NCI-H1417 treated with DMSO at 0.1 percent for 48 hours (cell line): Measurements from ENCODE around the gene ACOXL.
"Not testable (repeated sequence)": the region's sequence is repeated elsewhere in the genome, so short reads cannot be mapped to it uniquely, and the experiment has no call there.

Experiments used
- DNase-seq: peaks from one replicate; lab custom pipeline; 2025; lab: John Stamatoyannopoulos, UW

The ACOXL gene

GRCh38 chr2:110732422-110733413, at the start of gene ACOXL:
Gene ACOXL, plus strand, starts transcription at chr2:110732573. Its CDS starts 35,817 bp downstream, at chr2:110768390.
- DNase-seq = no peak

DNA sequence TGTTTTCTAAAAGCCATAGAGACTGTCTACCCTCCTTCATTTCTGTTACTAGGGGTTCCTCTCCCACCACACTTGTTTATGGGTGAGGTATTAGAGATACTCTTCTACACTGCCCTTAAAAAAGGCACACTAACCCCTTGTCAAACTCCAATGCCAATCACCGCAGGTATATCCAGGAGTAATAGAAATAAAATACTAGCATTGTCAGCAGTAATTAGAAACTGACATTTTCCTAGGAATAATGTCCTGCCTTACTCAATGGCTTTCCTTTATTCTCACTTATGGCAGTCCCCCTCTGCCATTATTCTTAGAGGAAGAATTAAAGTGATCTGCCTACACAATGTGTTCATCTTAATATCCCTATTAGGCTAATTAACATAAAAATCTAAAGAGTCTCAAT, 49.5 kb upstream of the ACOXL start:
- DNase-seq = no peak

- DNase-seq = not testable (repeated sequence)
Measured at GRCh38 chr2:110687775-110688484, 44.4 kb upstream of the ACOXL start.

GRCh38 chr2:110688594-110689091, 43.7 kb upstream of the ACOXL start:
- no peak for DNase-seq

DNA sequence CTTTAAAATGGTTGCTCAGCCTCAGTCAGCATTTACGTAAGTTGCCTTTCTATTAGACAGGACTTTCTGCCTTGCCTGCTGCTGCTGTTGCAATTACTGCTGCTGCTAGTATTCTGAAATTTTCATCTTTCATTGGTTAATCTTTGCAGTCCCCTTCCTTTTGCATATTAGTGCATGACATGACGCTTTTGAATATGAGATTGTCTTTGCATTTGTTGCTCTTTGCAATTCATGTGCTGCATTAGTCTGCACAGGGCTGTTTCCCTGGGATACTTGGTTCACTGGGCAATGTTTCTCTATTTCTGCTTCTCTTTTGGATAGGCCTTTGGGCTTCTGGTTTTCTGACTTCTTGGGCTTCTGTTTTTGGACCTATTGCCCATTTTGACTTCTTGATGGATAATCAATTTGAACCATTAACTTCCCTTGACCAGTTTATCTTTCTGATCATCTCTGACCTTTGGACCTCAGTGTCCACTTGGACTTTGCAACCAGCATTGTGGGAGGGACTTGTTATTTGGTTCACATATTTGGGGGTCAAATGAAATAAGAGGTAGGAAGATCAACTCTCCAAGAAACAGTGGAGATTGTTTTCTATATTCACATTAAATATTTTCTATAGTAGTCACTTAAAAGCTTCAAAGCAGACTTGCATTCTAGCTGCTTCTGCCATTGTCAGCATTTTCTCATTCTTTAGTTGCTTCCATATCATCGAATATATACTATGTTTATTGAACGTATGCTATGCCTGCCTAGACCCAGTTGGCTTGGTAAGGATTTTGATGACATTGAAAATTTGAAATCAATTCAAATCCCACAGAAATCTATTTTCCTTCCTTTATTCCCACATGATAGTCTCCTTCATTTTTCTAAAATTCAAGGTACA, 42.0 kb upstream of the ACOXL start:
- DNase-seq = no peak

DNA sequence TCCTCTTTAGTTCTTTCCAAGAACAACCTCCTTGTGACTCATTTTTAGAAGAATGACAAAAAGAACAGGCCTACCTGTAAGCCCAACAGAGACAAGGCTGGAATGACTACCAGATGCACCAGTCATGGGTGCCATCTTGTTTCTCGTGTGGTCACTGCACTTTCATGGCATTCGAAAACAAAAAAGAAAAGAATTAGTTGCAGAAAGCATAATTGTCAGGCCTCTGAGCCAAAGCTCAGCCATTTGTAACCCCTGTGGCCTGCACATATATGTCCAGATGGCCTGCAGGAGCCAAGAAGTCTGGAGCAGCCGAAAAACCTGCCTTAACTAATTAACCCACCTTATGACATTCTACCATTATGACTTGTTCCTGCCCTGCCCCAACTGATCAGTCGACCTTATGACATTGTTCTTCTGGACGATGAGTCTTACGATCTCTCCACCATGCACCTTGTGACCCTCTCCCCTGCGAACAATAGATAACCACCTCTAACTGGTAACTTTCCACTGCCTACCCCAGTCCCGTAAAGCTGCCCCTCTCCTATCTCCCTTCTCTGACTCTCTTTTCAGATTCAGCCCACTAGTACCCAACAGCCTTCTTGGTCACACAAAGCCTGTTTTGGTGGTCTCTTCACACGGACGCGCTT, 40.6 kb upstream of the ACOXL start:
- DNase-seq = no peak

GRCh38 chr2:110695146-110695898, 37.1 kb upstream of the ACOXL start:
- DNase-seq = not testable (repeated sequence)

GRCh38 chr2:110698253-110698652, 34.1 kb upstream of the ACOXL start:
- DNase-seq = not testable (repeated sequence)

- no peak for DNase-seq
Measured at GRCh38 chr2:110702514-110703380, 29.6 kb upstream of the ACOXL start.

DNA sequence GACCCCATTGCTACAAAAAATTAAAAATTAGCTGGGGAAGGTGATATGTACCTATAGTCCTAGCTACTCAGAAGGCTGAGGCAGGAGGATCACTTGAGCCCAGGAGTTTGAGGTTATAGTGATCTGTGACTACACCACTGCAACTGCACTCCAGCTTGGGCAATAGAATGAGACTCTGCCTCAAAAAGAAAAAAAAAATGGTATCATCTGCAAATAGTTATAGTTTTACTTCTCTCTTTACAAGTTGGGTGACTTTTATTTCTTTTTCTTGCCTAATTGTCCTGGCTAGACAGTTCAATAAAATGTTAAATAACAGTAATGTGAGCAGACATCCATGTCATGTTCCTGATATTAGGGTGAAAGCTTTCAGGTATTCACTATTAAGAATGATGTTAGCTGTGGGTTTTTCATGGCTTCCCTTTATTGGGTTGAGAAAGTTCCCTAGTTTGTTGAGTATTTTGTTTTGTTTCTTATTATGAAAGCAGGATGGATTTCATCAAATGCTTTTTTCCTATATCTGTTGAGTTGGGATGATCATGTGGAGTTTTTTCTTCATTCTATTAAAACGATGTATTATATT, 24.9 kb upstream of the ACOXL start:
- DNase-seq = no peak

GRCh38 chr2:110708455-110708854, 23.9 kb upstream of the ACOXL start:
- no peak for DNase-seq

DNA sequence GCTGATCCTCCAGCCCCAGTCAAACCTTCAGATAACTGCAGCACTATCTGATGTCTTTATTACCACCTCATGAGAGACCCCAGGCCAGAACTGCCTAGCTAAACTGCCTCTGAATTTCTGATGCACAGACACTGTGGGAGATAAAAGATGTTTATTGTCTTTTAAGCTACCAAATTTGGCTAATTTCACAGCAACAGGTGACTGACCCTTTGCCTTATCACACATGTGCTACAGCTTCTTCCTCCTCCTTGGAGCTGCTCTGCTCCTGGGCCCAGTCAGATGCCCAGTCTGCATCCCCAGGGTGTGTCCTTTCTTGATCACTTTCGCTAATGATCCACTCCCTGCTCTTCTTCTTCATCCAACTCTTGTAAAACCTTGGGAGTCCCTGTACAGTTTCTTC, 19.6 kb upstream of the ACOXL start:
- DNase-seq = no peak

- DNase-seq = no peak
Measured at GRCh38 chr2:110713513-110714362, 18.6 kb upstream of the ACOXL start.

DNA sequence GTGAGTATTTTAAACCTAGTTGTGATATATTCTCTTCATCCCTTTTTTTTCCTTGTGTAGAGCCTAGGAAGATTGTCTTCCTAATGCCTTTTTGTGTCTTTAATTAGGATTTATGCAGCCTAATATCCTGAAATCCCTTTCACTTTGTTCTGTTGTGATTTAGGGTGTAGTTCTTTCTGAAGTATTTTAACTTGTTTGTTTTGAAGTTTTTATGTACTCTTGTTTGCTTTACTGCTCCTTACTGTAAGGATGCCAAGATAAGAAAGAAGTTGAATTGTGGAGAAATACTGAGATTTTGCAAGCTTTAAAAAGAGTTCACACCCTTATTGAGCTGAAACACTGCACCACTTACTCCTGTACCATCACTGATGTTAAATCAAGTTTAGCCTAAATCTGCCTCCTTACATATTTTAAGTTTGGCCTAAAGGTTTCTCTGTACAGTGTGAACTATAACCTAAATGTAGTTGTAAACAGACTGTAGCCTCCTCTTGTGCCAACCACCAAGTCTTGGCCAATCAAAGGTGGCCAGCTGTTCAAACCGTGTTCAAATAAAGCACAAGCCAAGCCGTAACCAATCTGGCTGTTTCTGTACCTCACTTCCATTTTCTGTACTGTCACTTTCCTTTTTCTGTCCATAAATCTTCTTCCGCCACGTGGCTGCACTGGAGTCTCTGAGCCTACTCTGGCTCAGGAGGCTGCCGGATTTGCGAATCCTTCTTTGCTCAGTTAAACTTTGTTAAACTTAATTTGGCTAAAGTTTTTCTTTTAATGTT, 17.7 kb upstream of the ACOXL start:
- DNase-seq = no peak

GRCh38 chr2:110716959-110717645, 15.3 kb upstream of the ACOXL start:
- DNase-seq = no peak

GRCh38 chr2:110717734-110718133, 14.6 kb upstream of the ACOXL start:
- no peak for DNase-seq

DNA sequence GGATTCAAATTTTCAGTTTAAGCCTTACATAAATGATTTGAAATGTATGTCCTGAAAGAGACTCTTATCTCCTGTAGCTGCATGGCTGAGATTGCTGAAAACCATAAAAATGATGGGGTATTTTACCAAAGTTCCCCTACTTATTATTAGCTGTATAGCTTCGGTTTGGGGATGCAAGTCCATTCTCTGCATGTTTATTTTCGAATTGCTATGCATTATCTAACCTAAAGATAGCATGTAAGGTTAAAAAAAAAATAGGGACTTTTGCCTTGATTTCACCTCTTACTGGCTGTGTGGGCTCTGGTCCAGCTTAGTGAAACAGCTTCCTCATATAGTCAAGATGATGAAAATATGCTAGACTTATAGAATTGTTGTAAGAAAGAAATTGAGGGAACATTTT, 14.0 kb upstream of the ACOXL start:
- no peak for DNase-seq
